Neural cell (in vitro differentiated cells): Measurements from ENCODE around the gene FKRP. TPM values are rescaled to one million over a fixed set of nuclear protein-coding genes. Genes with fewer than 3 reads are reported as not detected.

Source experiments
- polyA plus RNA-seq: library from polyadenylated mRNA; depleted of rRNA; stranded (reverse); fragments of >200 nt; gene quantifications from 2 replicates; pipeline ENCODE4 v1.2.3, GENCODE V29; 2014
- small RNA-seq, 3 experiments: library from RNA; depleted of rRNA; stranded (forward); fragments of <200 nt; gene quantifications; one replicate each; pipeline ENCODE3, GENCODE V24; 2012

Gene FKRP
- polyA plus RNA-seq, 1 donor from 2014 or later = 27.8 TPM

Small RNAs within 50 kb of the gene (small RNA-seq; reads per million reads assigned to genes)
- gene MIR320E = 0.23 to 0.82 (median 0.42) reads per million in 3 experiments
- gene RF00019 = 0 to 1.2 (median 0) reads per million in 3 experiments

Other genes with a start within 250 kb of the FKRP start
- gene CALM3, start 144.7 kb upstream of the FKRP start, polyA plus RNA-seq = 630 and 647 TPM in 2 replicates
- not detected in 2 replicates for gene PTGIR, start 121.0 kb upstream of the FKRP start, polyA plus RNA-seq
- not detected in 2 replicates for gene GNG8, start 109.9 kb upstream of the FKRP start, polyA plus RNA-seq
- 29.3 and 32.5 TPM in 2 replicates for gene DACT3, start 84.9 kb upstream of the FKRP start, polyA plus RNA-seq
- 8.0 and 15.9 TPM in 2 replicates for gene PRKD2, start 28.9 kb upstream of the FKRP start, polyA plus RNA-seq
- 153 and 203 TPM in 2 replicates for gene STRN4, start 393 bp downstream of the FKRP start, polyA plus RNA-seq
- gene SLC1A5, start 42.5 kb downstream of the FKRP start, polyA plus RNA-seq = 1.1 and 1.8 TPM in 2 replicates
- gene AP2S1, start 104.8 kb downstream of the FKRP start, polyA plus RNA-seq = 167 and 172 TPM in 2 replicates
- 29.5 and 32.7 TPM in 2 replicates for gene ARHGAP35, start 114.9 kb downstream of the FKRP start, polyA plus RNA-seq